ENCODE data around the gene PPP1R27. TPM values are rescaled to one million over a fixed set of nuclear protein-coding genes. Genes with fewer than 3 reads are reported as not detected.

PPP1R27 gene
- total and polyA plus RNA-seq, 9 of the 15 experiments (the other 6 are each of a cell fraction or from before 2014, with no cell fraction given) = 0.29 to 6.9 (median 1.5) TPM; not detected in 2

GRCh38 chr17:81867991-81868673, 33.3 kb upstream of the PPP1R27 start (continued):
- TF ChIP-seq REST (IDR thresholded peaks at IDR 0.05; ENCODE audit: borderline replicate concordance) (0 out of 2 replicates have a peak, but pooled peaks have one; percentile 7), REST (CRISPR knock-in tag; IDR thresholded peaks at IDR 0.05; ENCODE audit: low read depth) (0 out of 2 replicates have a peak, but pooled peaks have one; percentile 42), ZNF699 (CRISPR knock-in tag; IDR thresholded peaks at IDR 0.05; ENCODE audit: insufficient replicate concordance) (no peak), ZNF717 (CRISPR knock-in tag; IDR thresholded peaks at IDR 0.05) (peak; percentile 92; the same call in 1 of the 2 replicates), ZNF274 (IDR thresholded peaks at IDR 0.05; ENCODE audit: borderline replicate concordance, low read depth, low read length) (no peak), RBM22 (IDR thresholded peaks at IDR 0.05; ENCODE audit: low read depth, low read length, poor library complexity, severe bottlenecking) (peak; percentile 93), MTA1 (IDR thresholded peaks at IDR 0.05; ENCODE audit: borderline replicate concordance) (no peak), RBFOX2 (IDR thresholded peaks at IDR 0.05; ENCODE audit: low read depth, low read length) (peak; percentile 74), PPARD (CRISPR knock-in tag; IDR thresholded peaks at IDR 0.05) (no peak), FOXA1 (IDR thresholded peaks at IDR 0.05; ENCODE audit: borderline replicate concordance) (no peak), ZNF239 (CRISPR knock-in tag; IDR thresholded peaks at IDR 0.05) (no peak), ZNF431 (CRISPR knock-in tag; IDR thresholded peaks at IDR 0.05) (no peak), ZNF217 (CRISPR knock-in tag; IDR thresholded peaks at IDR 0.05) (no peak), NELFE (IDR thresholded peaks at IDR 0.05; ENCODE audit: insufficient read depth, insufficient read length) (no peak), FOXJ2 (tag; IDR thresholded peaks at IDR 0.05) (no peak), CREB1 (IDR thresholded peaks at IDR 0.05) (peak; percentile 6; the same call in 1 of the 2 replicates), CREB1 (CRISPR knock-in tag; IDR thresholded peaks at IDR 0.05) (no peak), L3MBTL2 (IDR thresholded peaks at IDR 0.05) (0 out of 2 replicates have a peak, but pooled peaks have one; percentile 31), GATAD2A (IDR thresholded peaks at IDR 0.05) (0 out of 2 replicates have a peak, but pooled peaks have one; percentile 11)
- TF ChIP-seq, protein P1, sequence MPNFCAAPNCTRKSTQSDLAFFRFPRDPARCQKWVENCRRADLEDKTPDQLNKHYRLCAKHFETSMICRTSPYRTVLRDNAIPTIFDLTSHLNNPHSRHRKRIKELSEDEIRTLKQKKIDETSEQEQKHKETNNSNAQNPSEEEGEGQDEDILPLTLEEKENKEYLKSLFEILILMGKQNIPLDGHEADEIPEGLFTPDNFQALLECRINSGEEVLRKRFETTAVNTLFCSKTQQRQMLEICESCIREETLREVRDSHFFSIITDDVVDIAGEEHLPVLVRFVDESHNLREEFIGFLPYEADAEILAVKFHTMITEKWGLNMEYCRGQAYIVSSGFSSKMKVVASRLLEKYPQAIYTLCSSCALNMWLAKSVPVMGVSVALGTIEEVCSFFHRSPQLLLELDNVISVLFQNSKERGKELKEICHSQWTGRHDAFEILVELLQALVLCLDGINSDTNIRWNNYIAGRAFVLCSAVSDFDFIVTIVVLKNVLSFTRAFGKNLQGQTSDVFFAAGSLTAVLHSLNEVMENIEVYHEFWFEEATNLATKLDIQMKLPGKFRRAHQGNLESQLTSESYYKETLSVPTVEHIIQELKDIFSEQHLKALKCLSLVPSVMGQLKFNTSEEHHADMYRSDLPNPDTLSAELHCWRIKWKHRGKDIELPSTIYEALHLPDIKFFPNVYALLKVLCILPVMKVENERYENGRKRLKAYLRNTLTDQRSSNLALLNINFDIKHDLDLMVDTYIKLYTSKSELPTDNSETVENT (CRISPR knock-in tag; IDR thresholded peaks at IDR 0.05) = 0 out of 2 replicates have a peak, but pooled peaks have one; percentile 9
